NCI-H1930 (cell line): Measurements from ENCODE around the gene SLC2A13.

Experiments
- DNase-seq, 2 experiments: peaks; one replicate each; lab custom pipeline; 2025; lab: John Stamatoyannopoulos, UW

Gene SLC2A13

GRCh38 chr12:39993268-39993667 is 112.6 kb downstream of the SLC2A13 start:
- DNase-seq = no peak

GRCh38 chr12:39990122-39991101 is 115.5 kb downstream of the SLC2A13 start:
- peak in 1 of 2 experiments; percentile 22 for DNase-seq

DNA sequence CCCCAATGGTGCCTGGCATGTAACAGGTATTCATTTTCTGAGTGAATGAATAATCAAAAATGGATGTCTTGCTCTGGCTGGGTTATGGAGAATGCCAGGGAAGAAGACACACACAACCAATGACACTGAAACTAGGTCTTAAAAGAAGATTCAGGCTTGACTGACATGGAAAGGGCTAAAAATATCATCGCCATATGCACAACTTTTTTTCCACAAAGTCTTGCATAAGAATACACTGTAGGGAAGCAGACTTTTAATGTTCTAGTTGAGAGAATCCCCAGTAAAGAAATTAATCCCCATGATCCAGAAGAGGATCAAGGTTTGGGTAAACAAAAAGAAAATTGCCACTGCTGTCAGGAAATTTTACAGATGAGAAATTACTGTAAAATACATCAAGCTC is 116.4 kb downstream of the SLC2A13 start:
- DNase-seq = no peak

DNA sequence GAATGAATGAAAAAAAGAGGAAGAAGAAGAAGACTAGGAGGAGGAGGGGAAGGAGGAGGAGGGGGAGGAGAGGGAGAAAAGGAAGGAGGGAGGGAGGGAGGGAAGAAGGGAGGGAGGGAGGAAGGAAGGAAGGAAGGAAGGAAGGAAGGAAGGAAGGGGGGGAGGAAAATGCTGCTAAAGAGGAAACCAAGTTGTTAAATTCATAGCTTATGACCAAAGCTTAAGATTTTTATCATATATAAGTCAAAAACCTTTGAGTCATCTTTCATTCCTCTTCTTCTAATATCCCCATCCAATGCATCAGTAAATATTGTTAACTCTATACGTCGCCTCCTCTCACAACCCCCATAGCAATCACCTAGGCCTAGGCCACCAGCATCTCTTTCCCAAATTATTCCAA is 117.3 kb downstream of the SLC2A13 start:
- DNase-seq = no peak

DNA sequence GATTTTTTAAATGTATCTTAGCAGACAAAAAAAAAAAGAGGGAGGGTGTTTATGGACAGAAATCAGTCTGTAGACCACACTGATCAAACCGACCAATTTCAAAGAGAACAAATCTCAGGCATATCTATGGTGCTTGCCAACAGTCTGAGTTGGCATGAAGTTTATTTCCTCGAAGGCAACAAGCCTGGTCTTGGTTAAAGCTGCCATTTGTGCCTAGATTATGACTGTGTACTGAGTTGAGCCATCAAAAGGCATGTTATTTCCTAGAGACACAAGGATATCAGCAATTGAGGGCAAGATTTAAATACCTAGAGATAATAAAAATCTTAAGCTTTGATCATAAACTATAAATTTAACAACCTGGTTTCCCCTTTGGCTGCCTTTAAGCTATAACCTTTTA is 119.2 kb downstream of the SLC2A13 start:
- DNase-seq = no peak

DNA sequence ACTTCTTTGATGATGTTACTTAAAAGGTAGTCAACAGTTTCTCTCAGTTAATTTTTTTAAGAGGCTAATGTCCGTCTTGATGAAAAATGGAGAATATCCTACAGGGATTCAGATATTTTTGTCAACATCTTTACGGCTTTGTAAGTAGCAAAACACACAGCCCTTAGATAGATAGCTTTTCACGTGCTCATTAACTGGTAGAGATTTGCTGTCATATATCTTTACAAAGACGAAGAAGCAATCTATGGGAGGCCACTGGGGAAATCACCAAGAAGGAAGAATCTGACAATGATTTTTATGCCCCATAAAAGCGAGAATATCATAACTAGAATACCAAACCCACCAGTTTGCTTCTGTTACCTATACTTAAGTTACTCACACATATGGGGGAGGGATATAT is 121.2 kb downstream of the SLC2A13 start:
- DNase-seq = no peak

DNA sequence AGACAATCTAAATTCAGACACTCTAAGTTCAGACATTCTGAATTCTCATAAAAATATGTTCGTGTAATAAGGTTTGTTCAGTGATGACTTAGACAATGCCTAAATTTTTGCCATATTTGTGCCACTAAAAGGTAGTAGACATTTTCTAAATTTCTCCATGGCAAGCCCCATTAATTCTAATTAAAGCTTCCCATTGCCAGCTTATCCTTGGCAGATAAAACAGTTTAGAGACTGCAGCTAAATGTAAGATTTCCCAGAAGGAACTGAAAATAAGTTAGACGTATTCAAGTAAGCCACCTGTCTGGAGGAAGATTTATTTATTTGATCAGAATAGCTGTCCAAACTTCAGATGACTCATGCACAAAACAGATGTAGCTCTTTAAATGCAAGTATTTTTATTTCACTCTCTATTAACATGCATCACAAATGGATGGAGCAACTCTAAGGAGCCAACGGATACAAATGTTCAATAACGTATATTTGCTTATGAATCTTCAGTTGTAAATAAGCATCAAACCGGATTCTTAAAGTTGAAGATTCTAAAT is 130.4 kb downstream of the SLC2A13 start:
- DNase-seq = no peak

DNA sequence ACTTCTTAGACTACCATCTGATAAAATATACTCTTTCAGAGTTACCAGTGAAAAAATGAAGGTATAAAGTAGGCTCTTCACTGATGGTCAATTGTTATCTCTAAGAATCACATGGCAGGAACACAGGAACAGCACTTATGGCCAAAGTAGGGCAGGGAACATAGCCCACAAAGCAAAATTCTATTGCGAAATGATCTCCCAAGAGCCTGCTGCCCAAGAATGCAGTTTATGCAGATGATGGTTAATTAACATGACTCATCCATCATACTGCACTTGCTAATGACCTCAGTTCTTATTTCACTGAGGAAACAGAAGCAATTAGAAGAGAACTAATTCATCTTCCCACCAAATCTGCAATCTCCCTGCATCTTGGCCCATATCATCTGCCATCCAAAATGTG is 133.8 kb downstream of the SLC2A13 start:
- DNase-seq = no peak

DNA sequence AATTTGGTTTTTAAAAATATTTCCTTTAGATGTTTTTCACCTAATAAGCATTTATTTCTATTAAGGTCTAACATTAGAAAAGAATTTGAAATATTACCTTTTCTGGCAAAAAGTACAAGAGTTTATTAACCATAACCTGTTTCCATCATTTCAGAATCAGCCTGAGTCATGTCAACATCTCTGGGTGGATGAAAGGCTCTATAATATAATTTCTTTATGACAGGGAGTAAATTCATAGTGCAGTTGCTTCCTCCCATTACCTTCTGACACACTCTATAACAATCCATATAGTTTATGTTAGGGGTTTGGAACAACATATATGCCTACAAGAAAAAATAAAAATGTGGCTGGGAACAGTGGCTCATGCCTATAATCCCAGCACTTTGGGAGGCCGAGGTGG is 134.5 kb downstream of the SLC2A13 start:
- DNase-seq = no peak

GRCh38 chr12:39966721-39967120 is 139.2 kb downstream of the SLC2A13 start:
- DNase-seq = no peak

DNA sequence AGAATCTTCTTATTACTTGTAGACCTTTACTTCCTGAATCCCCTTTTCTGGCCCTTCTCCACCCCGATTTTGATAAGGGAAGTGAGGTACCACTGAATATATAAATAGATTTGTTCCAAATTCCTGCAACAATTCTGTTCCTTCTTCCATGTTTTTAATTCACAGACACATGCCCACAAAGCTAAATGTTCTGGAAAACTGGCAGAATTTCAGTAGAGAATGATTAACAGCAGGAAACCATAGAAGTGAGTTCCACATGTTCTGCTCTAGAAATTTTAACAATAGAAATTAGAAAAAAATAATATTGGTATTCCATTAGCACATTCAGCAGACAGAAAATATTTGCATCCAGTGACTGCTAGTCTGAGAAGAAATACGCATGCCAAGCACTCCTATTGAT is 139.6 kb downstream of the SLC2A13 start:
- no peak for DNase-seq

- no peak for DNase-seq
Measured at GRCh38 chr12:39959467-39959866, 146.4 kb downstream of the SLC2A13 start.

GRCh38 chr12:39959031-39959430 is 146.8 kb downstream of the SLC2A13 start:
- no peak for DNase-seq

DNA sequence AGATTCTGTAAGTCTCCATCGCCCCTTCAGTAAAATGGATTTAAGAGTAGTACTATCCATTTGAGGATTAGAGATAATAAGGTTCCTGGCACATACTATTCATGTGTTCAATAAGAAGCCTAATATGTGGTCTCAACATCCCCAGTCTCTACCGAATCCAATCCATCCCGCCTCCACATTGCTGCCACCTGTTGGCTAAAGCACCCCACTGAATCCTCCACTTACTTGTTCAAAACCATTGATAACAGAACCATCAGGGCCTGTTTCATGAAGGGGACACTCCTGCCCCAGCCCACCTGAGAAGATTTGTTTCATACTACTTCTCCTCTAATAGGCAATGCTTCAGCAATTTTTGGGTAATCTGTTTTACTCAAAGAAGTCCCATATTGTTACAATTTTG is 147.5 kb downstream of the SLC2A13 start:
- DNase-seq = no peak

DNA sequence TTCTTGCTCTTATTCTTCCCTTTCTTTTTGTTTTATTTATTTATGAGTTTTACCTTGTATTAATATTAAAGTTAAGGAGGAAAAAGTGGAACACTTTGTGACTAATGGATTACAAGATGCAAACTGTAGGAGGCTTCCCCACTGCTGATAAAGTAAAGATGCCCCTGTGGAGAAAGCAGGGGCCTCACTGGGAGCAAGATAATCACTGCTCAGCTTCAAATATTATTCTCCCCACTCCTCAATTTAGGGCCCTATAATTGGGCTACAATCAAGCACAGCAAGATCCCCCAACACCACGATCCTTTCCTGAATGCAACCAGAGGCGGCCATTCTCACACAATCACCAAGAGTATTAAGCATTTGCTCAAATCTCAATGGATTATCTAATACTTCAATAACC is 149.2 kb downstream of the SLC2A13 start:
- DNase-seq = no peak

GRCh38 chr12:39946361-39947280 is 159.3 kb downstream of the SLC2A13 start:
- DNase-seq = no peak

DNA sequence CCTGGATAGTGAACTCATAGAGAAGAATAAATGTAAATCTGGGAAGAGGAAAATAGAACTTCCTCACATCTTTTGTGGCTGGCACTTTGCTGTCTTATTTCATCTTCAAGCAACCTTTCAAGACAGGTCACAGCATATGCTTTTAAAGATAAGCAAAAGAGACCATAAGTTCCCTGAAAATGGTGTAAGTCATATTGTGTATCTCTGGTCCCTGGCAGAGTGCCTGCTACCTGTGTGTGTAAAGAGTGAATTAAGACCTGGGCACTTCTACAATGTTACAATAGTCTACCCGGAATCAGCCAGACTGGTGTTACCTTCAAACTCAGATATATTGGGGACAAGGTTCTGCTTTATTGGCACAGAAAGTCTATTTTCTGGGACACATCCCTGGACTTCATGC is 168.8 kb downstream of the SLC2A13 start:
- DNase-seq = no peak

DNA sequence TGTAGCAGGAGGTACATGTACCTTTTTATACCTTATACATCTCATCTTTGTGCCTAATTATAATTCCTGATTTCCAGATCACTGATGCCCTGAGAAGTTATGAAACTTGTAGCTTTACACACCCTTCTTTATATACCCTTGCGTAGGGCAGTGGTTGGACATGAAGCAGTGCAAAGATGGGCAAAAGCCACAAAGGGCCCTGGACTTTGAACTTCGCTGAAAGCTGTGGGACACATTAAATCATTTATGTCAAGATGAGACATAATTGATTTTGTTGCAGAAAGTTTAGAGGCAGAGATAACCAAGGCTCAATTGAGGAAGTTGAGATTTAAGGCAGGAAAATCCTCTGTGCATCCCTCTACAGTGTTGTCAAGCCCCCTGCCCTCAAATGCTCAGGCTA is 170.0 kb downstream of the SLC2A13 start:
- DNase-seq = no peak

DNA sequence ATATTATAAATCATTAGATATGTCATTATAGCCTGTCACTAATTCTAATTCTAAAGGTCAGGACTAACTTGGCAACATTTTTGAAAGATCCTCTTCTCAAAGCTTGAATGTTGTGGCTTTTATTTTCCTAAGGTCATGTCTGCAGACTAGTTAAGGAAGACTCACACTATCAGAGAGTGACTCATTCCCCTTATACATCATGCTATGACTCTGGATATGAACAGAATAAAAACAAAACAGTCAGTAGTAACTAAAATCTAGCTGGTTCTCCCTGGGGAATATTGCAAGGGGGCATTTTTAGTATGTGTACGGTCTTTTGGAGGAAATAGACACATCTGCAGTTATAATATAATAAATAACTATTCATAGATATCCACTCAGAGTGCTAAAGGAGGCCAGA is 170.6 kb downstream of the SLC2A13 start:
- DNase-seq = no peak

DNA sequence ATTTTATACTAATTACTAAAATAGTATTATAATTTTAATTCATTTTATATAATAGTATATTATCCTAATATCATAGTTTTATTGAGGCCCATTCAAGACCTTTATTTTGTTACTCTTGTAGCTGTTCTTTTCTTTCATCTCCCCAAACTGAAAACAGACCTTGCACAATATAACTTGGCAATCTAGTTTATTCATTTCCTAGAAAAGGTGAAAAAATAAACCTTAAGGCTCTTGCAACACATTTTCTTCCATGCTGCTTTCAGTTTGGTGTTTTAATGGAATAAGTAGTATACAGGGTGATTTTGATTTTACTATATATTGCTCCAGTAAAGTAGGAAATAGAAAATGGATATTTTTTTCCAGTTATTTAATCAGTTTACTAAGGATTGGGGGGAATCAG is 174.0 kb downstream of the SLC2A13 start:
- no peak for DNase-seq

- DNase-seq = no peak
Measured at GRCh38 chr12:39931231-39931630, 174.7 kb downstream of the SLC2A13 start.

DNA sequence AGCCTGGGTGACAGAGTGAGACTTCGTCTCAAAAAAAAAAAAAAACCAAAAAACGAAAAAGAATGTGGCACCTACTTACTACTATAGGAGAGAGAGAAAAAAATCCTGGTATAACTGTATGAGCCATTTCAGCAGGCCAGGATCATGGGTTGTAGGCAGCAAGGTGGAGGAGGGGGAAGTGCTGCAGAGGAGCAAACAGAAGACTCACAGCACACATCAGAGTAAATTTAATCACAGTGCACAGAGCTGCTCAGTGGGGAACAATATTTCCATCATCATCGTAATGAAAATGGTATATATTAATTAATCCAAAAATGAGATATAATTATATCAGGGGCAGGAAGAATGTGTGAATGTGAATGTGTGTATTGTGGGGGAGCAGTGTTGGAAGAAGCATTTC is 175.8 kb downstream of the SLC2A13 start:
- no peak for DNase-seq
